GM10266 (cell line): Measurements from ENCODE around the gene BAIAP2.

Experiments
- DNase-seq: peaks from one replicate; pipeline ENCODE4 v3.0.0; 2012; ENCODE audit errors: extremely low spot score
- CTCF ChIP-seq: IDR thresholded peaks from 2 replicates; pipeline ENCODE4 v1.5.1; 2012; ENCODE audit warnings: mild to moderate bottlenecking, low read depth; ENCODE audit not compliant: control insufficient read depth, insufficient read depth; ENCODE audit errors: missing control alignments

The BAIAP2 gene

DNA sequence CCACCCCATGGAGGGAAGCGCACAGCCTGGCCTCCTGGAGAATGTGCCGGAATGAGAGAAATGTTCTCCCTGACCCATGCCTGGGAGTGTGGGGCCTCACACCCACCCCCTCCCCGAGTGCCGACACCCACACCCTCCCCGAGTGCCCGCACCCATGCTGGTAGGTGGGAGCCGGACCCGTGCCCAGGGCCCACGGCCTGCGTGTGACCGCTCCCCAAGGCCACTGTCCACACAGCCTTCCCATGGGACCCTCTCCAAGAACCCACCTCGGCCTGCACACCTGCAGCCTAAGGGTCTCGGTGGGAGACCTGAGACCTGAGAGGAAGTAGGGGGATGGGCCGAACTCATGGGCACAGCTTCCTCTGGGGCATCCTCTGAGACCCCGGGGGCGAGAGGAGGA, 127.0 kb downstream of the BAIAP2 start:
- TF ChIP-seq CTCF, result no peak
- DNase-seq, result no peak

DNA sequence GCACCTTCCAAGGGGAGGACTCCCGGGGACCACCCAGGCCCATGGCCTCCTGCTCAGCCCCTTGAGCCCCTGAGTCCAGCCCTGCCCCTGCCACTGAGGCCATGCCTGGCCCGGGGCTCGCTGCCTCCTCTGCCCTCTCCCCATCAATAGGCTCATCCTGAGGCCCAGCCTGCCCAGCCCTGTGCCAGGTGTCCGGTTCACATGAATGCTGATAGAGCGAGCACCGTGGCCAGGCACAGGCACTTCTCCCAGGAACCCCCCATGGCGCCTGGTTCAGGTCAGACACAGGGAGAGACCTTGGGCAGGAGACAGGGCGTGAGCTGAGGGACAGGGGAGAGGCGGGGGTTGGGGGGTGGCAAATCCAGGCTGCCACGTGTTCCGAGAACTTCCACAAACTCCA, 127.5 kb downstream of the BAIAP2 start:
- no peak for DNase-seq
- TF ChIP-seq CTCF, result no peak

DNA sequence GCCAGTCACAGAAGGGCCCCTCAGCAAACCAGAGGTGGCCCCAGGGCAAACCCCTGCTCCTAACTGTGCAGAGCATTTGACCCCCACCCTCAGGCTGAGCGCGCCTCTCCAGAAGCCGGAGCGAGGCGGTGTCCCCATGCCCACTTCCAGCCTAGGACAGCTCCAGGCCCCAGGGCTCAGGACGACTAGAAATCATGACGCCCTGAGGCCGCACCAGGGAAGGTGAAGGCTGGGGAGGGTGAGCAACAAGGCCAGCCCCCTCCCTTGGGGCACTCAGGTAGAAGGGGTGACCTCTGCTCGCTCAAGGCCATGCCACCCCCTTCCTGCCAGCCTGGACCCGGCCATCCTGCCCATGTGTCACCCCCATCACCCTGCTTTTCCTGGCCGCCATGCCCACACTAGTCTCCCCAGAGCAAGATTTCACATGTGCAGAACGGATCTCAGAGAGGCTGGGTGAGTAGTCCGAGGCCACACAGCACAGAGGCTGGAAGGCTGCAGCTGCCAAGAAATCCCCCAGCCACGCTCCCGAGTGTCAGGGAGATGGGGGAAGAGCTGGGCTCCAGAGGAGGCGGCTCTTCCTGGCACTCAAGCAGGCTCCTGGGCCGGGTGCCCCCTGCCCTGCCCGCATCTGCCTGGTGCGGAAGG, 128.2 kb downstream of the BAIAP2 start:
- no peak for TF ChIP-seq CTCF

GRCh38 chr17:81163703-81164370, 128.9 kb downstream of the BAIAP2 start:
- TF ChIP-seq CTCF, result no peak
- no peak for DNase-seq

More for the DNA sequence above, 128.2 kb downstream of the BAIAP2 start:
- DNase-seq, result no peak

DNA sequence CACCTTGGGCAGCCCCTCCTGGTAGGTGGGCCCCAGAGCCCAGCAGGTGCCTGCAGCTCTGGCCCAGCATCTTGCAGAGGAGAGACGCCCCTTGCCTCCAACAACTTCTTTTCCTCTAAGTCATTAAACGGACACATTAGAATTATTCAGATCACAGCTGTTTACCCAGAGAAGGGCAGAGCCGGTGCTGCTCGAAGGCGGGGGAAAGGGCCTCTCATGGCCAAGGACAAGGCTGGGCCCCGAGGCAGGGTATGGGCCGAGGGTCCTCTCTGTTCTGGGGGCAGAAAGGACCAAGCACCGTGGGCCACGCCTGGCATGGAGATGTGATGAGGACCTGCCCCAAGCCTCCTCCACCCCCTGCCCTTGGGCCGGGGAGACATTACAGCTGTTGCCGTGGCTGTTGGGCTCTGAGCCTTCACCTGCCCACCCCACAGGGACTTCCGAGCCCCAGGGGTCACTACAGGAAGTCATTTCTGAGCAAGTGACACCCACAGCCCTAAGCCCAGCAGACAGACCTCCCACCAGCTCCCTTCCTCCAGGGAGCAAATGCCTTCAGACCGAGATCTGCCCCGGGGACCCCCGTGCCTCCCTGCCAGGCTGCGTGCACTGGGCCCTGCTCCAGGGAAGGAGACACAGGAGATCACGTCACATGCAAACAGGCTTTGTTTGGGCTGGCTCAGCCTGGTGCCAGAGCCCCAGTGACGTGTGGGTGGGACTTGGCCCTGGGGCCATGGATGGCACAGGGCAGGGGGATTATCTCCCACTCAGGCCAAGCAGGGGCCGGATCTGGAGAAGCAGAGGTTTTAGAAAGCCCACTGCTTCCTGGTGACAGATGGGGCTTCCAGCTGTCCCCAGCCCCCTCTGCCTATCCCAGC, 129.7 kb downstream of the BAIAP2 start:
- no peak for DNase-seq
- TF ChIP-seq CTCF, result no peak

DNA sequence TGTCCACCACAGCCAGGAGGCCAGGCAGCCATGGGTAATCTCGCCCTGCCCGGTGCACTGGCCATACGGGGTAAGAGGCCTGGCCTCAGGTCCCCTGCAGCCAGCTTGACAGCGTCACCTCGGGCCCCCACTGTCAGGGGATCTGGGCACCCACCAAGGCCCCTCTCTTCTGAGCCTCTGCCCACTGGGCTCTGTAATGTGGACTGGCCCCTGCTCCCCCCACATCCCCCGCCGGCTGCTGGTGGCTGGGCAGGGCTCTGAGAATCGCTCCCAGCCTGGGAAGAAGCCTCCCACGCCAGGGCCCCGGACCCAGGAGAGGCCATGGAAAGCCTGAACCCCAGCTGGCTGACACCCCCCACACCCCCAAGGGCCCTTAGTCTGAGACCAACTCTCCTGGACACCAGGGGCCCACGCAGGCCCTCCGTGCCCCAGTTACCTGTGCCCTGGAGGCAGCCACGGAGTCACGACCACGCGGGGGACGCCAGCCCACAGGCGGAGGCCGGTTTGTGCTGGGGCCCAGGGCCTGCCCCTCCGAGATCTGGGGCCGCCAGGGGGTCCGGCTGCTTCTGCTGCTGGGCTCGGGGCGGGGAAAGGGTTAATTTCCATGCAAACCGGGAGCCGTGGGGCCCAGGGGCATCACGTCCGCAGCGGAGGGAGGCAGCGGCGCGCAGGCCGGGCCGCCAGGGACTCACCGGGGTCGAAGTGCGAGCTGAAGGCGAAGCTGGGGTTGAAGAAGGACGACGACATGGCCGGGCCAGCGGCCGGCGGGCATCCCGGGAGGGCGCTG, 130.5 kb downstream of the BAIAP2 start, which contains the start of gene PVALEF:
Gene PVALEF, plus strand, starts transcription at position 262 of the 787 bp plus-strand sequence. CDS start 15,720 bp downstream, outside the sequence.
- DNase-seq, result no peak
- TF ChIP-seq CTCF, result no peak
